Measurements from ENCODE around the gene CACNG5. TPM values are rescaled to one million over a fixed set of nuclear protein-coding genes. Genes with fewer than 3 reads are reported as not detected.

CACNG5 gene
- total RNA-seq, 2 donors from 2014 or later: not detected

- intact Hi-C loops (cut with DNase I): no loop called here
- ATAC-seq (no peak), DNase-seq (no peak)
Observed at GRCh38 chr17:66842959-66843358, 8.0 kb downstream of the CACNG5 start.

DNA sequence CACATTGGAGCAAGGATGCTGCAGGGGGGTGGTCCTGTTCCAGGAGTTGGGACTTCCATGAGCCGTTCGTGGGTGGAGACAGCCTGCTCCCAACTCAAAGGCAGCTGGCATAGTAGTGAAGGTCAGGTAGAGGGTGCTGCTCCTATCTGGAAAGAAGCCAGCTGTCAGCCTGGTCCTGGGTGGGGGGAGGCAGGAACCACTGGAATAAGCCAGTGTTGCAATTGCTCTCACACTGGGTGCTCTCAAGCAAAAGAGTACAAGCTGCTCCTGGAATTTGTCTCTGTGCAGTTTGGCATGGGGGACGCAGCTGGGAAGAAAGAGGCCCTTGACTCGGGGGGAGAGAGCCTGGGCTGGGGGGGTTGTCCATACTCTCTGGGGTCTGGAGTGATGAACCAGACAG is 8.7 kb downstream of the CACNG5 start:
- ATAC-seq: no peak
- intact Hi-C loops (cut with DNase I): no loop called here
- DNase-seq: no peak

GRCh38 chr17:66847704-66848103 is 12.8 kb downstream of the CACNG5 start:
- DNase-seq (no peak), ATAC-seq (no peak)
- intact Hi-C loops (cut with DNase I): no loop called here

- no peak for ATAC-seq
- no peak for DNase-seq
- intact Hi-C loops (cut with DNase I): no loop called here
Observed at GRCh38 chr17:66848496-66848895, 13.6 kb downstream of the CACNG5 start.

DNA sequence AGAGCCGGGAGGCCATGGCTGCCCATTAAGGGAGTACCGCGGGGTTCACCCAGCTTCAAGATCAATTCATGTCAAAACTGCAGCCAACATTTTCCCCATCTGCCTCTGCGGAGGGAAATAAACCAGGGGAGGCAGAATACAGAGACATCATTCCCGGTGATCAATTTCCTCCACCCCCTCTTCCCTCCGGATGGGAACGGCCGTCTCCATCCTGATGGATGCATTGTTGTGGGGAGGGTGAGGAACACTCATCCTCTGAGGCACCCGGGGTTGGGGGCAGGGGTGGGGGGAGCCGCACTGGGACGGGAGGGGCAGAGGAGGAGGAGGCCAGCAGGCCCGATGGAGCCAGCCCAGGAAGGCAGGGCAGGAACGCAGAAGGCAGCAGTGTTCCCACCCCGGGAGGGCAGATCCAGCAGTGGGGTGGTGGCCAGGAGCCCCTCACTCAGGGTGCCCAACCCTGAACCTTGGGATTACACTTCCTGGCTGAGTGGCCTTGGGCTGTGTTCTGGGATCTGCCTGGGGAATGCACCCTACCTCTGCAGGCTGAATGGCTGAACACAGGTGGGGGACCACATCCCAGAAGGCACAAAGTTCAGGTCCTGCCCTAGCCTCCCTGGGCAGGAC is 14.2 kb downstream of the CACNG5 start:
- ATAC-seq (no peak), DNase-seq (no peak)
- intact Hi-C loops (cut with DNase I): no loop called here

DNA sequence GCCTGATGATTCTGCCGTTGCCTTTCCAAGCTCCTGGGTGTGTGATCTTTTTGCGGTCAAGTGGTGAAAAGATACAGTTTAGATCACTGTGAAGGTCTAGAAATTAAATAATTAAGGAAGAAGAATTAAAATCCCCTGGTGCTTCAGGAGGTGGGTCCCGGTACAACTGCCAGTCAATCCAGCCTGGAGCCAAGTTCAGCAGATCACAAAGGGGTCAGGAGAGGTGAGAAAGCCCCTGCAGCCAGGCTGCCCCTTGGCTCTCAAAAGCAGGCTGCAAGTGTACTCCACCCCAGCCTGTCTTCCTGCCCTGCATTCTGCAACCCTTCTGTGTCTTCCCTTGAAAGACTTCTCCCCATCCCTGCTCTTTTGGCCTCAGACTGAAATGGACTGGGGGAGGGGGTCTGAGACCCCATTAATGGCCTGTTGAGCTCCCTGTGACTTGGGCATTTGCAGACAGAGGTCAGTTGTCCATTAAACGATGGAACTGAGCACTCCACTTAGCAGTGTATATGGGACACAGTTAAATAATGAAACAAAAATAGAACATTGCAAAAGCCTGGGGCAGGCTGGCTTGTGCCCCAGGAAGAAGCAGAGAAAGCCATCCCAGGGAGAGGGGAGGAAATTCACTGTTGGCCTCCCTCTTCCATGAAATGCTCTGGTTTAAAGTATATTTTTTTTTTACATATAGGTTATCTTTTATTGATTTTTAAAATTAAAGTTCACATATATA is 15.1 kb downstream of the CACNG5 start:
- intact Hi-C loops (cut with DNase I): no loop called here
- ATAC-seq (peak; percentile 68 to 70), DNase-seq (no peak)

DNA sequence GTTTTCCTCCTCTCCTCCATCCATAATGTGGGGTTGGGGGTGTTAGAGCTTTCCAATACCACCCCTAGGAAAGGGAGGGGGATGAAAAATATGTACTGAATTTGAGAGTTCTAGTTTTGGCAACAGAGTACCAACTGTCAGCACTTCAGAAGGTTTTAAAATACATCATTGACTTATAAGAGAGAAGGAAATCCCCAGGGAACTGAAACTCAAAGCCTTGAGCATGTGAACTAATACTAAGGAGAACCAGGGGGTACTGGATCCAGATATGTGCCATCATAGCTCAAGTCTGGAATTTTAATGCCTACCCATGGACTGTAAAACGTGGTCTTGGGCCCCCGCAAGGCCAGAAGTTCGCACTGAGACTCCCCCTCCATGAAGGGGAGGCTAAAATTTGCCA is 15.8 kb downstream of the CACNG5 start:
- ATAC-seq: no peak
- DNase-seq: no peak
- intact Hi-C loops (cut with DNase I): no loop called here

DNA sequence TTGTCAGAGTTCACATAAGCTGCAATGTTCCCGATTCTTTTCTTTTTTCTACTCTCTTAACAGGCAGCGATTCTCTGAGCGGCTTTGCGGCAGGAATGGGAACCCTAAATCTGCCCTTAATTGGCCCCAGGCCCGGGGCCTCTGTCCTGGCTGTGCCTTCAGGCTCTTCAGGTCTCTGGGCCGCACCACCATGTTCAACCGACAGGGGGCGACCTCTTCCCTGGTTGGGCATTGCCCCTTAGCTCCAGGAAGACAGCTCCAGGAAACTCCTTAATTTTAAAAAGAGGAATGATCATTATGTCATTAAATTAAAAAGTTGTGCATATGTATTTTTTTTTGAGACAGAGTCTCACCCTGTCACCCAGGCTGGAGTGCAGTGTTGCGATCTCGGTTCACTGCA is 20.3 kb downstream of the CACNG5 start:
- intact Hi-C loops (cut with DNase I): no loop called here
- DNase-seq: no peak
- ATAC-seq: no peak

GRCh38 chr17:66858226-66859083 is 23.5 kb downstream of the CACNG5 start:
- DNase-seq: no peak
- intact Hi-C loops (cut with DNase I): no loop called here
- ATAC-seq: peak; percentile 21 to 41

DNA sequence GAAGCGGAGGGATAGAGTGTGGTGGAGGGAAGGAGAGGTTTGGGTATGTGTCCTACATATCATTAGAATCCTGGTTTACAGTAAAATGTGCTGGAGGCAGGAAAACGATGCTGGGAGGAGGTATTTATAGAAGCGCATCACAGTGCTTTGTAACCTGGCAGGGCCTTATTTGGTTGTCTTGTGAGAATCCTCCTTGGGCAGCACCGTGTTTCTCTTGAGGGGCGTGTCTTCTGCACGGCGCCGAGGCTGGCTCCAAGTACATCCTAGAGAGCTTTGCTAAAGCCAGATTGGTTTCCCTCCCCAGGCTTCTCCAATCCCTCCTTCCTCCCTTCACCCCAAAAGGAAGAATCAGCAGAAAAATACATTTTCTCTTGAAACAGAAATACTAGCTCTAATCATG is 24.4 kb downstream of the CACNG5 start:
- no peak for DNase-seq
- no peak for ATAC-seq
- intact Hi-C loops (cut with DNase I): no loop called here

- ATAC-seq (no peak), DNase-seq (no peak)
- intact Hi-C loops (cut with DNase I): no loop called here
Observed at GRCh38 chr17:66860204-66860603, 25.3 kb downstream of the CACNG5 start.

DNA sequence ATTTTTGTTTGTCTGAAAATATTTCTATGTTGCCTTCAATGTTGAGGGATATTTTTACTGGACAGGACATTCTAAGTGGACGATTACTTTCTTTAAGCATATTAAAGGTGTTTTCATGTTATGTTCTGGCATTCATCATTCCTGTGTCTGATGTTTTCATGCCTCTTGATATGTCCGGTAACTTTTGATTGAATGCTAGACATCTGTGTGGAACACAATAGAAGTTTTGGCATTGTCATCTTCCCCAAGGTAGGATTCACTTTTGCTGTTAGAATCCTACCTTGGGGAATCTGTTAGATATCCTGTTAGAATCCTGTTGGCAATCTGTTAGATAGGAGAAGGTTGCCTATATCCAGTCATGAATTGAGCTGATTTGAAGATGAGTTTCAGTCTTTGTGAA is 28.9 kb downstream of the CACNG5 start:
- DNase-seq (no peak), ATAC-seq (no peak)
- intact Hi-C loops (cut with DNase I): no loop called here

- ATAC-seq (no peak), DNase-seq (no peak)
- intact Hi-C loops (cut with DNase I): no loop called here
Observed at GRCh38 chr17:66865151-66865550, 30.2 kb downstream of the CACNG5 start.

DNA sequence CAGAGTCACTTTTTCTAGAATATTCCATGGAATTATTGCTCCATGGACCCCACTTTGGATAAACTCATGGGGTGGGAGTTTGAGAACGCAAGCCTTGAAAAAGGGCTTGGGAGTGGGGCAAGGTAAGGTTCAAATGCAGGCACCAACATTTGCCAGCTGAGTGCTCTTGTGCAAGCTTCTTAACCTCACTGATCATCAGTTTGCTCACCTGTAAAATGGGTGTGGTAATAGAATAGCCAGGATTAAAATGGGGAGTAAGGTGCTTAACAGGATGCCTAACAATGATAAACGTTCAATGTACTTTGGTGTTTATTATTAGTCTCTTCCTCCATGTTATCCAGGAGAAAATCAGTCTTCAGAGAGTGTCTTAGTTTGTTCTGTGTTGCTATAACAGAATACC is 39.0 kb downstream of the CACNG5 start:
- ATAC-seq: no peak
- no peak for DNase-seq
- intact Hi-C loops (cut with DNase I): no loop called here

DNA sequence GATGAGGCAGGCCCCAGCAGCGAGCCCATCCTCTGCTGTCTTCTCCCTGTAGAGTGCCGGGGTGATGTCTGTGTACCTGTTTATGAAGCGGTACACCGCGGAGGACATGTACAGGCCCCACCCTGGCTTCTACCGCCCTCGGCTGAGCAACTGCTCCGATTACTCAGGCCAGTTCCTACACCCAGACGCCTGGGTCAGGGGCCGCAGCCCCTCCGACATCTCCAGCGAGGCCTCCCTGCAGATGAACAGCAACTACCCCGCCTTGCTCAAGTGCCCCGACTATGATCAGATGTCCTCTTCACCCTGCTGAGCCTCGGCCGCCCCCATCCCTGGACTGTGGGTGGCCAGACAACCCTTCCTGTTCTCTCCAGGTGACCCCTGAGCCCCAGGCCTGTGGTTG is 50.0 kb downstream of the CACNG5 start:
- DNase-seq (no peak), ATAC-seq (no peak)
- intact Hi-C loops (cut with DNase I): no loop called here

- no peak for ATAC-seq
- no peak for DNase-seq
Observed at GRCh38 chr17:66885417-66885816, 50.5 kb downstream of the CACNG5 start.

GRCh38 chr17:66889480-66890230 is 54.7 kb downstream of the CACNG5 start:
- intact Hi-C loops (cut with DNase I): no loop called here
- DNase-seq: no peak

More at GRCh38 chr17:66885417-66885816, 50.5 kb downstream of the CACNG5 start:
- intact Hi-C loops (cut with DNase I): no loop called here

GRCh38 chr17:66892246-66892645 is 57.3 kb downstream of the CACNG5 start:
- ATAC-seq: peak; percentile 15 to 86
- intact Hi-C loops (cut with DNase I): no loop called here
- DNase-seq: no peak

More at GRCh38 chr17:66889480-66890230, 54.7 kb downstream of the CACNG5 start:
- ATAC-seq: no peak

DNA sequence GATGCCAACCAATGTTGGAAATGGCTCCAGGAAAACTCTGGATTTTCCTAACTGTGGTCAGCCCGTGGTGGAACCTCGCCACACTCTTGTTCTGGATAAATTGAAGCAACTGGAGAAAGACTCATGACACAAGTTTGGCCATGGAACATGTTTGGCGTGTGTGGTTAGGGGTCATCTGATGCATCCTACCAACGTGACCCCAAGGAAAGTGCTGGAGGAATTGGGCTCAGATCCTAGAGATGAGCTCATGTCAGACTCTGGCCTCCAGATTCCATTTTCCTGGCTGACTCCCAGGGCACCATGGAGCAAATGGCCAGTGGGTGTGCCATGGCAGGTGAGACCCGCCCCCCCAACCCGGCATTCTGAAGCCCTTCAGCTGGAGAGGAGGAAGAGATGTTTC is 58.5 kb downstream of the CACNG5 start:
- ATAC-seq (no peak), DNase-seq (no peak)
- intact Hi-C loops (cut with DNase I): no loop called here

DNA sequence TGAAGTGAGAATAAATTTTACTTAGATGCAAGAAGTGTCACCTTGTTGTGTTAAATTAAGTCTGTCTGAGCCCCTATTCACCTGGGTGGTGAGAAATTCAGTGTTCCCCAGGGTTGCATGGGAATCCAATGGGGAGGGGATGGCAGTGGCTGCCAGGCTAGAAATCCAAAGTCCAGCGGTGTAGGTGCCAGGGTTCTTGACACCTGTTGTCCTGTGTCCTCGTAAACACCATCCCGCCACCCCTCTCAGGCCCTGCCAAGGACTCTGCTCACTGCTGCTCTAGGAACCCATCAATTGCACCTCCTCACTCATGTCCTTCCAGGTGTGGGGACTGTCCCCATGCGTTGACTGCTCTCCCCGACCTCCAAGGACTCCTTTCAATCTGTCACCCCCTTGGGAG is 58.9 kb downstream of the CACNG5 start:
- intact Hi-C loops (cut with DNase I): no loop called here

More for the DNA sequence above, 58.9 kb downstream of the CACNG5 start:
- DNase-seq (no peak), ATAC-seq (no peak)
